GM10248 (cell line): Measurements from ENCODE around the gene ATOSB.
A peak's percentile ranks its signal among the peaks of the same experiment; 100 is the strongest.

Source experiments
- CTCF ChIA-PET: fragments of 300-600 bp; sonication (Branson Sonifier 250); formaldehyde crosslinking; extraction: SDS; loops from one replicate; lab custom pipeline; 2021; ENCODE audit warnings: antibody characterized with exemption; lab: Yijun Ruan, JAX
- POLR2A ChIA-PET: fragments of 350-650 bp; sonication (Branson Sonifier 250); formaldehyde crosslinking; extraction: SDS; loops from one replicate; lab custom pipeline; 2020; ENCODE audit warnings: antibody characterized with exemption; lab: Yijun Ruan, JAX
- DNase-seq: peaks from one replicate; pipeline ENCODE4 v3.0.0; 2012; ENCODE audit errors: extremely low spot score
- TF ChIP-seq, protein P1 (sequence below): IDR thresholded peaks from 2 replicates; pipeline ENCODE4 v1.5.1; 2012; ENCODE audit warnings: mild to moderate bottlenecking, low read depth; ENCODE audit errors: extremely low read depth, missing control alignments, control extremely low read depth

The ATOSB gene

DNA sequence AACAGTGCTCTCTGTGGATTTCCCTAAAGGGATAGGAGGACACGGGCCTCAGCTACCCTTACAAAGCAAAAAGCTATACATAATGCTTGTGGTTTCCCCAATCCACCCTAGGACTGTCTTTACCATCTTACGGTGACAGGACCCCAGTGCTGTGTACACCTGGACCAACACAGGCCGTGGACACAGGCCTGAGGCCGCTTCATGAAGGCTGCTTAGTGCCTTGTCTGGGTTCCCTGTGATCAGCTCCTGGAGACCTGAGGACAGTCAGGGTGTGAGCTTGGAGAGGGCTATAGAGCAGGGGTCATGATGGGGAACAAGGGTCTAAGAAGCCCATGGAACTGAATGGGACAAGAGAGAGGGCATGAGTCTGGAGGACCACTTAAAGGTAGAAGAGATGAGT, 38.8 kb downstream of the ATOSB start:
- no peak for DNase-seq
- TF ChIP-seq, protein P1, sequence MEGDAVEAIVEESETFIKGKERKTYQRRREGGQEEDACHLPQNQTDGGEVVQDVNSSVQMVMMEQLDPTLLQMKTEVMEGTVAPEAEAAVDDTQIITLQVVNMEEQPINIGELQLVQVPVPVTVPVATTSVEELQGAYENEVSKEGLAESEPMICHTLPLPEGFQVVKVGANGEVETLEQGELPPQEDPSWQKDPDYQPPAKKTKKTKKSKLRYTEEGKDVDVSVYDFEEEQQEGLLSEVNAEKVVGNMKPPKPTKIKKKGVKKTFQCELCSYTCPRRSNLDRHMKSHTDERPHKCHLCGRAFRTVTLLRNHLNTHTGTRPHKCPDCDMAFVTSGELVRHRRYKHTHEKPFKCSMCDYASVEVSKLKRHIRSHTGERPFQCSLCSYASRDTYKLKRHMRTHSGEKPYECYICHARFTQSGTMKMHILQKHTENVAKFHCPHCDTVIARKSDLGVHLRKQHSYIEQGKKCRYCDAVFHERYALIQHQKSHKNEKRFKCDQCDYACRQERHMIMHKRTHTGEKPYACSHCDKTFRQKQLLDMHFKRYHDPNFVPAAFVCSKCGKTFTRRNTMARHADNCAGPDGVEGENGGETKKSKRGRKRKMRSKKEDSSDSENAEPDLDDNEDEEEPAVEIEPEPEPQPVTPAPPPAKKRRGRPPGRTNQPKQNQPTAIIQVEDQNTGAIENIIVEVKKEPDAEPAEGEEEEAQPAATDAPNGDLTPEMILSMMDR: no peak
- ChIA-PET CTCF (interaction anchor here (0.8 to 13.4 kb wide), 6 partner anchors 17 to 178 kb away, joined by 3 to 177 read pairs (median 6); partner anchors contain the start of genes DNAJB5, PIGO and STOML2), POLR2A (no interaction called here)

DNA sequence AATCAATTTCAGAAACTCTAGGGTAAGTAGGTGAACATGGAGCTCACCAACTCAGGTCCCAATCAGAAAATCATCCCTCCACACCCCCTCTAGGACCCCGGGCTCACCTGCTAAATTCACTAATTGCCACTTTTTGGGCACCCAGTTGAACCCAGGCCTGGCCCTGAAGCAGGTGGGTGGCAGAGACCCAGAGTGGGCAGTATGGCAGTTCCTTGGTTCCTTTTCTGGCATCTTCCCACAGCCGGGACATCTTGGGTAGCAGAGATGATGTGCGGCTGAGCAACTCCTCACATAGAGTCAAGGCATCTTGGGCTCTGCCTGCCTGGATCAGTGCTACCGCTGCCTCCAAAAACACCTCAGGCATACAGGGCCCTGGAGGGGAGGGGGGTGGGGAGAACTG, 40.3 kb downstream of the ATOSB start:
- TF ChIP-seq, protein P1: no peak
- ChIA-PET POLR2A (no interaction called here), CTCF (interaction anchor here (0.9 to 13.4 kb wide), 3 partner anchors 19 to 429 kb away, joined by 3 to 177 read pairs (median 4); partner anchors contain the start of genes GALT and PIGO)
- DNase-seq: no peak

DNA sequence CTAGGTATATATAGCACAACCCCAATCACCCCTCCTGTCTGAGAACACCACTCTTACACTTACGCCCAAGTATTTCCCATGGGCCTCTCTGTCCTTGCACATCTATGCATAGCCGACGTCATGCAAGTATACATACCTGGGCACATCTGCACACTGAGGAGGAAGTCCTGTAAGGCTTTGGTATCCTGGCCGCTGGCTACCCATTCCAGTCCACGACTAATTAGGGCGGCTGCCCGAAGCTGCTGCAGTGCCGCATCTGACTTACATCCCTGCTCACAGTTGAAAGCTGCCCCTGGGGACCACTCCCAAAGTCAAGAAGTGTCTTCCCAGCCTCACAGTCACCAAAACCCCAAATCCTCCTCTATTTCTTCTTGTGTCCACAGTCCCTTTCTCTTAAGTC, 40.9 kb downstream of the ATOSB start:
- TF ChIP-seq, protein P1: no peak
- DNase-seq: no peak
- ChIA-PET CTCF (interaction anchor here (0.9 to 13.4 kb wide), 3 partner anchors 19 to 428 kb away, joined by 3 to 177 read pairs (median 4); partner anchors contain the start of genes GALT and PIGO), POLR2A (no interaction called here)

DNA sequence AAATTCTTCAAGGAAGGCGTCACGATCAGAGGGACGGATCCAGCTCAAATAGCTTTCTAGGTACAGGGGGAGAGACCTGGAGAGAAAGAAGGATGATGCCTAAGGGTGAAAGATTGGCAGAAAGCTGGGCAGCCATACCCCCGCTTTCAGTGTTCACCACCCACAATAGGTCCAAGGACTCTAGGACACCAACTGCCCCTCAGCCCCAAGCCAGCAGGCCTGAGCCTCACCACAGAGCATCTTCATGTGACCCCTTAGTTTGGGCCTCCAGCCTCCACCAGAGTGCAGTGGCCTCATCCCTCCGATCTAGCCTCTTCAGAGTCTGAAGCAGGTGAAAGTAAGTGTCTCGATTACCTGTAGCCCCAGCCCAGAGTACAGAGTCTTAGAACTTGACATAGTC, 41.5 kb downstream of the ATOSB start:
- CTCF ChIA-PET: interaction anchor here (0.9 to 13.4 kb wide), 2 partner anchors 20 to 428 kb away, joined by 3 to 177 read pairs; partner anchors contain the start of genes GALT and PIGO
- TF ChIP-seq, protein P1: no peak

DNA sequence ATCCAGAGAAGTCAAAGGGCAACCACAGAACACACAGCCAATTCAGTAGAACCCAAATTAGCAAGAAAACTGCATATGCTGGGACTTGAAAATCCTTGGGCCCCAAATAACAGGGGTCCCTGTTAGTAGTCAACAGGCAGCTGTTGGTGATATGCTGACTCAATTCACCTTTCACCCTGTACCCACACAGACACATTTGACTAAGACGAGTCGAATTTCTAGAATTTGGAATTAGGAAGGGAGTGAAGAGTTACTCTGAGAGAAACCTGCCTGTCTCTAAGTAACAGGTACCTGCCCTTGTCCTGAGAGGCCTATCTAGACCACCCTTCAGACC, 42.4 kb downstream of the ATOSB start:
- CTCF ChIA-PET: interaction anchor here (13.4 kb wide), 1 partner anchor 21 kb away, joined by 177 read pairs; the partner anchor contains the start of gene PIGO
- no peak for DNase-seq
- POLR2A ChIA-PET: interaction anchor here (1.1 to 2.1 kb wide), 2 partner anchors 22 to 24 kb away, joined by 3 to 6 read pairs; no protein-coding TSS in a partner anchor

More for the DNA sequence above, 41.5 kb downstream of the ATOSB start:
- no peak for DNase-seq
- POLR2A ChIA-PET: no interaction called here

DNA sequence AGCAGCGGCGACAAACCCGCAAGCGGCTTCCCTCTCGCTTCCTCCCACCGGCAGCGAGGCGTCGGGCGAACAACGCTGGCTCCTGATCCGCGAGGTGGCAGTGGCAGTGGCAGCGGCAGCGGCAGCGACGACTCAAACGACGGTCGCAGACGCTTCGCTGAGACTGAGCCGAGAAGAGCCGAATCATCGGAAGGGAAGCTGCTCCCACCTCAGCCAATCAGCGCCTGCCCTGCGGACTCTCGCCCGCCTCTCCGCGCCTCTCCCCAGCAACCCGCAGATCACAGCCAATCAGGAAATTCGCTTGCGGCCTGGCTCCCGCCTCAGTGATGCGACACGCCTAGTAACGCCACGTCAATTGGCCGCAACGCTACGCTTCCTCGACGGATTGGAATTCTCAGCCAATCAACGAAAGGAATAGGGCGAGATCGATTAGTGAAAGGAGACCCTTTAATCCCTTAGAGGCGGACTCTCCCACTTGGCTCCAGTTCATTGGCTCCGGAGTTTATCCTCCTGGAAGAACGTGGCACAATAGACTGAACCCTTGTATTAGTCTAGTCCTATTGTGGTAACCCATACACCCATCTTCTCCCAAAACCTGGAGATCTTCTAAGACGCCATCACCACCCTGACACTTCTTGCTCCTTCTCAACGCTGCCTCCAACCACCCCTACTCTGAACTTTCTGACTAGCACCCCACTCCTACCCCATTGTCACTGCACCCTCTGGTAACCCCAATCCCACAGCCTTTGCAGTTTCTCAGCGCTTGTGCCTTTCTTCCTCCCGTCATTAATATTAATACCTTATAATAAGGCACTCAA, 43.0 kb downstream of the ATOSB start, which contains the start of gene VCP:
VCP (minus strand) TSS at position 165 of the 818 bp plus-strand sequence. CDS start 272 bp downstream, outside the sequence.
- ChIA-PET CTCF (interaction anchor here (0.7 to 13.4 kb wide), 10 partner anchors 8 to 173 kb away, joined by 3 to 177 read pairs (median 5); partner anchors contain the start of genes ATOSB, PIGO and STOML2), POLR2A (interaction anchor here (0.6 to 2.1 kb wide), 5 partner anchors 10 to 581 kb away, joined by 3 to 10 read pairs (median 4); partner anchors contain the start of gene STOML2)
- TF ChIP-seq, protein P1: peak; percentile 18
- DNase-seq: peak; percentile 98

More for the DNA sequence above, 42.4 kb downstream of the ATOSB start:
- TF ChIP-seq, protein P1: no peak
